Natural killer cell (primary cell): ENCODE data around the gene OPA1. TPM values are rescaled to one million over a fixed set of nuclear protein-coding genes. Genes with fewer than 3 reads are reported as not detected.

Source experiments
- ATAC-seq, 3 donors: fragments of 150-1000 bp in 2 of 3; fragments of 200-7000 bp in 1 of 3; cut with Tn5 transposase; 1 replicate in 1 of 3; 2 replicates in 2 of 3; pipeline ENCODE4 v1.10.0; 2021; ENCODE audit warnings: mild to moderate bottlenecking in 2 of 3, moderate library complexity in 2 of 3
- DNase-seq, 2 donors: peaks; one replicate each; pipeline versions ENCODE4 v3.0.0 to v3.0.0-alpha.2; 2013 to 2021; ENCODE audit warnings: mixed read lengths in 1 of 2
- H3K27ac ChIP-seq: one replicate; pipeline ENCODE4 v1.5.1; 2013; ENCODE audit warnings: mild to moderate bottlenecking, low read length
- H3K27me3 ChIP-seq: one replicate; pipeline ENCODE4 v1.6.1; 2013; ENCODE audit warnings: low read length; ENCODE audit not compliant: control insufficient read depth, insufficient read depth
- H3K36me3 ChIP-seq: one replicate; pipeline ENCODE4 v1.6.1; 2013; ENCODE audit warnings: low read length; ENCODE audit not compliant: control insufficient read depth, insufficient read depth
- H3K4me1 ChIP-seq: one replicate; pipeline ENCODE4 v1.6.1; 2013; ENCODE audit warnings: low read length; ENCODE audit not compliant: control insufficient read depth, insufficient read depth
- H3K4me3 ChIP-seq: one replicate; pipeline ENCODE4 v1.5.1; 2013; ENCODE audit warnings: low read length
- H3K9me3 ChIP-seq: one replicate; pipeline ENCODE4 v1.6.1; 2013; ENCODE audit warnings: low read length; ENCODE audit not compliant: control insufficient read depth, insufficient read depth
- H3K27ac Mint-ChIP-seq, 2 donors: one replicate each; pipeline ENCODE4 v1.8.0; 2022; ENCODE audit warnings: mild to moderate bottlenecking in 2 of 2, mixed read lengths in 2 of 2, moderate library complexity in 1 of 2
- H3K27me3 Mint-ChIP-seq, 2 donors: one replicate each; pipeline ENCODE4 v1.8.0; 2022; ENCODE audit warnings: low read depth in 2 of 2, mixed read lengths in 2 of 2
- H3K36me3 Mint-ChIP-seq: one replicate; pipeline ENCODE4 v1.8.0; 2022; ENCODE audit warnings: mixed read lengths
- H3K4me1 Mint-ChIP-seq, 2 donors: one replicate each; pipeline ENCODE4 v1.8.0; 2022; ENCODE audit warnings: mixed read lengths in 2 of 2
- H3K4me3 Mint-ChIP-seq: one replicate; pipeline ENCODE4 v1.8.0; 2022; ENCODE audit warnings: mild to moderate bottlenecking, moderate library complexity, mixed read lengths
- H3K9me3 Mint-ChIP-seq, 2 donors: one replicate each; pipeline ENCODE4 v1.8.0; 2022; ENCODE audit warnings: mixed read lengths in 2 of 2
- WGBS: methylation state at CpG from one replicate; pipeline ENCODE4 v1.1.7; 2013; ENCODE audit warnings: missing lambda C conversion rate; ENCODE audit not compliant: insufficient coverage; 5-methylcytosine and 5-hydroxymethylcytosine counted together
- intact Hi-C: fragments of 100-400 bp; cut with micrococcal nuclease; formaldehyde crosslinking; loops from one replicate; pipeline ENCODE4 v1.14.2; 2022
- total RNA-seq, 4 donors: library from RNA; stranded (reverse); fragments of 120-200 nt in 1 of 4; gene quantifications; one replicate each; pipeline versions ENCODE4 v1.2.3 to v1.2.4, GENCODE V29; 2013 to 2022
- TF ChIP-seq, protein P1 (sequence below): fragments of 200-600 bp; IDR thresholded peaks from one replicate; pipeline ENCODE4 v1.8.0; 2022; ENCODE audit warnings: antibody characterized with exemption

Gene OPA1
- total RNA-seq, 3 donors from 2014 or later (not counting 1 experiment from before 2014, with no cell fraction given), result 52.6 to 72.0 (median 57.5) TPM

DNA sequence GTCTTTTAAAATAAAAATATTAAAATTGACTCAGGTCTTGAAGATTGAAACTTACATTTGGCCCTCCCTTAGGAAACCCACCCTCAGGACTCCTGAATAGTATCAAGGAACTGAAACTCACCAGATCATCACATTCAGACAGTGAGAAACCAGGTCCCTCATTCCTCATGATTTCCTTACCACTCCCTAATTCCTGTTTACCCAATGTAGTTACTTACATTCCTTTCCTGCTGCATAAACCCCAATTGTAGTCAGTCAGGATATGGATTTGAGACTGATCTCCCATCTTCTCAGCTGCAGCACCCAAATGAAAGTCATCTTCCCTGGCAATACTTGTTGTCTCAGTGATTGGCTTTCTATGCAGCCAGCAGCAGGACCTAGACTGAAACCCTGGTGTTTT, 46.9 kb upstream of the OPA1 start:
- no peaks in the 10 kb centered on the region for H3K4me1 ChIP-seq
- intact Hi-C loops, result no loop called here
- H3K9me3 Mint-ChIP-seq, result peaks cover 6 to 7% of the 10 kb centered on the region in 2 donors
- H3K4me1 Mint-ChIP-seq, result no peaks in the 10 kb centered on the region
- peaks cover 3% of the 10 kb centered on the region for H3K9me3 ChIP-seq
- no peaks in the 10 kb centered on the region for H3K36me3 ChIP-seq
- peaks cover 11% of the 10 kb centered on the region for H3K36me3 Mint-ChIP-seq
- no peak overlapping the region for H3K4me3 ChIP-seq
- DNase-seq (no peak), ATAC-seq (no peak)
- H3K27ac Mint-ChIP-seq, result no peak overlapping the region
- H3K4me3 Mint-ChIP-seq, result no peak overlapping the region
- TF ChIP-seq, protein P1, sequence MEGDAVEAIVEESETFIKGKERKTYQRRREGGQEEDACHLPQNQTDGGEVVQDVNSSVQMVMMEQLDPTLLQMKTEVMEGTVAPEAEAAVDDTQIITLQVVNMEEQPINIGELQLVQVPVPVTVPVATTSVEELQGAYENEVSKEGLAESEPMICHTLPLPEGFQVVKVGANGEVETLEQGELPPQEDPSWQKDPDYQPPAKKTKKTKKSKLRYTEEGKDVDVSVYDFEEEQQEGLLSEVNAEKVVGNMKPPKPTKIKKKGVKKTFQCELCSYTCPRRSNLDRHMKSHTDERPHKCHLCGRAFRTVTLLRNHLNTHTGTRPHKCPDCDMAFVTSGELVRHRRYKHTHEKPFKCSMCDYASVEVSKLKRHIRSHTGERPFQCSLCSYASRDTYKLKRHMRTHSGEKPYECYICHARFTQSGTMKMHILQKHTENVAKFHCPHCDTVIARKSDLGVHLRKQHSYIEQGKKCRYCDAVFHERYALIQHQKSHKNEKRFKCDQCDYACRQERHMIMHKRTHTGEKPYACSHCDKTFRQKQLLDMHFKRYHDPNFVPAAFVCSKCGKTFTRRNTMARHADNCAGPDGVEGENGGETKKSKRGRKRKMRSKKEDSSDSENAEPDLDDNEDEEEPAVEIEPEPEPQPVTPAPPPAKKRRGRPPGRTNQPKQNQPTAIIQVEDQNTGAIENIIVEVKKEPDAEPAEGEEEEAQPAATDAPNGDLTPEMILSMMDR, result no peak
- H3K27me3 Mint-ChIP-seq, result no peaks in the 10 kb centered on the region
- H3K27me3 ChIP-seq, result no peaks in the 10 kb centered on the region
- H3K27ac ChIP-seq, result no peak overlapping the region

DNA sequence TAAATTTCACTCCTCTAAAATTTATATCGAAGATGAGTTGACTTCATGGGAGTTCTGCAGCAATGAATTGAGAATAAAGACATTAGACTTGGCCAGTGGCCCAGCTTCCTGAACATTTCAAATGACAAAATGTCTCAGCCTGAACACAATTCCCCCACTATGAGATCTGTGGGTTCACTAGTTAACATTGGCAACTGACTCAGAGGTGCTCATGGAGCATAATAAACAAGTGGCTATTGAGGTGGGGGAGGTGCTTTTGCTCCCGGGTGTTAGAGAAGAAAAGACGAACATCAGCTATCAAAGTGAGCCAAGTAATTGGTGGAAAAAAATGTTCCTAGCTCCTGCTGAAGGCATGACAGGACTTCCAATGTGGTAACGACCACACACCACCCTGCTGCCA, 44.6 kb upstream of the OPA1 start:
- H3K27me3 Mint-ChIP-seq, result no peaks in the 10 kb centered on the region
- peaks cover 6 to 7% of the 10 kb centered on the region in 2 donors for H3K9me3 Mint-ChIP-seq
- 60% methylated on average over 4 of the region's 4 CpGs for WGBS
- DNase-seq, result no peak
- Histone ChIP-seq H3K36me3 (no peaks in the 10 kb centered on the region), H3K4me1 (no peaks in the 10 kb centered on the region), H3K27ac (no peak overlapping the region), H3K9me3 (peaks cover 3% of the 10 kb centered on the region), H3K27me3 (no peaks in the 10 kb centered on the region), H3K4me3 (no peak overlapping the region)
- no peak overlapping the region for H3K4me3 Mint-ChIP-seq
- no peak overlapping the region for H3K27ac Mint-ChIP-seq
- H3K36me3 Mint-ChIP-seq, result peaks cover 11% of the 10 kb centered on the region
- TF ChIP-seq, protein P1, result no peak
- no peak for ATAC-seq
- no peaks in the 10 kb centered on the region for H3K4me1 Mint-ChIP-seq
- intact Hi-C loops, result no loop called here

DNA sequence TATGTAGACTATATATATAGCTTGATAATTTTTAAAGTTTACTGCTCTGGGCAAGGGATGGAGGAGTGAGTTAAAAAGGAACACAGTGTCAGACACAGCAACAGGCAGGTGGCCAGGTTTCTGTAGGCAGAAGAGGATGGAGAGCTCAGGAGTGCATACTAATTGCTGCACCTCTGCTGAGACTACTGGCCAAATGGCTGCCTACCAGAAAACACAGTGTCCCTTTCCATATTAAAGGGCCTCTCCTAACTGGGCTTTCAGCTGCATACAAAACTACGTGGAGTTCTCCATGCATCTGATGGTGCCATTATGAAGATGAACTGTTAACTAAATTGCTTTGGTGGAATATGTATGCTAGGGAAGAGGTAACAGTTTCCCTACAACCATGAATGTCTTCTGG, 40.1 kb upstream of the OPA1 start:
- 67% methylated on average over 1 of the region's 1 CpG for WGBS
- H3K27ac Mint-ChIP-seq, result no peak overlapping the region
- no peaks in the 10 kb centered on the region for H3K4me1 ChIP-seq

DNA sequence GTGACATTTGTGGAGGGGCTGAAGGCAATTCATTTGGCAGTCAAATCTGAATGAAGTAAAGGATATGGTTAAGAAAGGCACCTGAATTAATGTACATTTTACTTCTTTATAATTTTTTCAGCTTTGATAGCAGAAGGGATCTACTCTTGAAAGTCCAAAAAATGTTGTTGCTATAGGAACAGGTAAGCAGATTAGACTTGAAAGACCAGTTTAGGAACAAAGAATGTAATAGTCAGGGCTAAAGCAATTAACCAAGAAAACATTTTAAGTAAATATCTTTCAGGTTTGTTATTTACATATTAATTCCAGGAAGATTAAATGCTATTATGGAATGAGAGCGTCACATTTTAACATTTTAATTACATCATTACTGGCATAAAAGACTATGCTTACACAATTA, 39.4 kb upstream of the OPA1 start:
- no peaks in the 10 kb centered on the region for H3K4me1 ChIP-seq
- intact Hi-C loops, result no loop called here
- H3K27me3 ChIP-seq, result no peaks in the 10 kb centered on the region
- H3K9me3 ChIP-seq, result no peaks in the 10 kb centered on the region
- no peaks in the 10 kb centered on the region for H3K27me3 Mint-ChIP-seq
- no peak overlapping the region for H3K27ac Mint-ChIP-seq
- H3K4me1 Mint-ChIP-seq, result no peaks in the 10 kb centered on the region
- no peaks in the 10 kb centered on the region for H3K36me3 ChIP-seq
- TF ChIP-seq, protein P1, result no peak
- H3K9me3 Mint-ChIP-seq, result no peaks in the 10 kb centered on the region
- ATAC-seq (no peak), DNase-seq (no peak)
- no peak overlapping the region for H3K4me3 ChIP-seq
- no peak overlapping the region for H3K27ac ChIP-seq
- no peak overlapping the region for H3K4me3 Mint-ChIP-seq
- no CpG with 5 or more reads among the region's 1 CpG for WGBS
- no peaks in the 10 kb centered on the region for H3K36me3 Mint-ChIP-seq

More for the DNA sequence above, 40.1 kb upstream of the OPA1 start:
- H3K27me3 Mint-ChIP-seq, result no peaks in the 10 kb centered on the region
- no peak overlapping the region for H3K4me3 ChIP-seq
- H3K27me3 ChIP-seq, result no peaks in the 10 kb centered on the region
- no peaks in the 10 kb centered on the region for H3K36me3 Mint-ChIP-seq
- DNase-seq, result no peak
- H3K4me1 Mint-ChIP-seq, result no peaks in the 10 kb centered on the region
- intact Hi-C loops, result no loop called here
- TF ChIP-seq, protein P1, result no peak
- no peaks in the 10 kb centered on the region for H3K9me3 ChIP-seq
- no peak overlapping the region for H3K4me3 Mint-ChIP-seq
- H3K36me3 ChIP-seq, result no peaks in the 10 kb centered on the region
- no peaks in the 10 kb centered on the region for H3K9me3 Mint-ChIP-seq
- H3K27ac ChIP-seq, result no peak overlapping the region
- ATAC-seq, result no peak
